Lower lobe of right lung (tissue), 2 donors: ENCODE results near the gene CDC42EP2. TPM values are rescaled to one million over a fixed set of nuclear protein-coding genes. Genes with fewer than 3 reads are reported as not detected.

ENCODE experiments used
- ATAC-seq, 2 donors: fragments of 200-7000 bp; cut with Tn5 transposase; one replicate each; pipeline ENCODE4 v1.9.1; 2020 to 2022; ENCODE audit warnings: mild to moderate bottlenecking in 2 of 2, moderate library complexity in 2 of 2
- DNase-seq: peaks from one replicate; pipeline ENCODE4 v3.0.0-alpha.2; 2020
- H3K27ac ChIP-seq: fragments of 200-600 bp; one replicate; pipeline ENCODE4 v1.8.0; 2022
- H3K27me3 ChIP-seq: fragments of 200-600 bp; one replicate; pipeline ENCODE4 v1.8.0; 2022; ENCODE audit warnings: low read depth
- H3K36me3 ChIP-seq: fragments of 200-600 bp; one replicate; pipeline ENCODE4 v1.8.0; 2022; ENCODE audit warnings: mild to moderate bottlenecking
- H3K4me1 ChIP-seq: fragments of 200-600 bp; one replicate; pipeline ENCODE4 v1.8.0; 2022
- H3K4me3 ChIP-seq: fragments of 200-600 bp; one replicate; pipeline ENCODE4 v1.8.0; 2022; ENCODE audit warnings: mild to moderate bottlenecking
- H3K9me3 ChIP-seq: fragments of 200-600 bp; one replicate; pipeline ENCODE4 v1.8.0; 2022
- CTCF ChIP-seq: fragments of 200-600 bp; IDR thresholded peaks from one replicate; pipeline ENCODE4 v1.8.0; 2022; ENCODE audit warnings: antibody characterized with exemption, mild to moderate bottlenecking
- intact Hi-C: fragments of 100-400 bp; cut with DNase I; formaldehyde crosslinking; loops from one replicate; pipeline ENCODE4 v1.11.0; 2022
- total RNA-seq: library from RNA; stranded (reverse); fragmentation: NEBNext Ultra II Directional; extraction: Animal tissue kit (Norgen Biotek cat#: 25700); gene quantifications from one replicate; pipeline ENCODE4 v1.2.1, GENCODE V29; 2021
- donor health status: DM: no; HTN: yes; CAD: no; lungs with severe emphysema.

The CDC42EP2 gene
- total RNA-seq, 1 donor from 2014 or later: 17.0 TPM

- DNase-seq: peak; percentile 68
Measured at GRCh38 chr11:65298131-65298535, 16.5 kb upstream of the CDC42EP2 start.

GRCh38 chr11:65298655-65299179 is 15.9 kb upstream of the CDC42EP2 start:
- peak; percentile 32 to 48 for ATAC-seq
- peaks cover 48% of the 10 kb centered on the region for H3K4me1 ChIP-seq
- H3K36me3 ChIP-seq: peaks cover 39% of the 10 kb centered on the region
- H3K9me3 ChIP-seq: no peaks in the 10 kb centered on the region
- no peak overlapping the region for H3K4me3 ChIP-seq
- no peak for TF ChIP-seq CTCF
- H3K27ac ChIP-seq: peak overlapping the region; percentile 80
- H3K27me3 ChIP-seq: no peaks in the 10 kb centered on the region
- intact Hi-C loops: no loop called here
- peak; percentile 48 for DNase-seq

More at GRCh38 chr11:65298131-65298535, 16.5 kb upstream of the CDC42EP2 start:
- no peaks in the 10 kb centered on the region for H3K9me3 ChIP-seq
- H3K36me3 ChIP-seq: peaks cover 39% of the 10 kb centered on the region
- H3K4me1 ChIP-seq: peaks cover 53% of the 10 kb centered on the region
- H3K4me3 ChIP-seq: no peak overlapping the region
- intact Hi-C loops: no loop called here
- peak; percentile 62 to 71 for ATAC-seq
- TF ChIP-seq CTCF: no peak
- peak overlapping the region; percentile 80 for H3K27ac ChIP-seq
- H3K27me3 ChIP-seq: no peaks in the 10 kb centered on the region

- H3K36me3 ChIP-seq: peaks cover 21% of the 10 kb centered on the region
- no peaks in the 10 kb centered on the region for H3K27me3 ChIP-seq
- no peak overlapping the region for H3K4me3 ChIP-seq
- DNase-seq (peak; percentile 25), ATAC-seq (no peak)
- H3K9me3 ChIP-seq: no peaks in the 10 kb centered on the region
- no peak overlapping the region for H3K27ac ChIP-seq
- intact Hi-C loops: no loop called here
- TF ChIP-seq CTCF: no peak
- peaks cover 34% of the 10 kb centered on the region for H3K4me1 ChIP-seq
Measured at GRCh38 chr11:65300621-65301275, 13.9 kb upstream of the CDC42EP2 start.

GRCh38 chr11:65301491-65302329 is 13.0 kb upstream of the CDC42EP2 start:
- no peak for TF ChIP-seq CTCF
- no peaks in the 10 kb centered on the region for H3K27me3 ChIP-seq
- peak overlapping the region; percentile 36 for H3K27ac ChIP-seq
- no peak overlapping the region for H3K4me3 ChIP-seq
- H3K36me3 ChIP-seq: peaks cover 13% of the 10 kb centered on the region
- intact Hi-C loops: no loop called here
- DNase-seq (peak; percentile 47), ATAC-seq (peak; percentile 23 to 48)
- H3K9me3 ChIP-seq: no peaks in the 10 kb centered on the region
- H3K4me1 ChIP-seq: peaks cover 25% of the 10 kb centered on the region

GRCh38 chr11:65303555-65303954 is 11.1 kb upstream of the CDC42EP2 start:
- Histone ChIP-seq H3K4me1 (peaks cover 31% of the 10 kb centered on the region), H3K27me3 (no peaks in the 10 kb centered on the region), H3K4me3 (no peak overlapping the region), H3K36me3 (no peaks in the 10 kb centered on the region), H3K9me3 (no peaks in the 10 kb centered on the region), H3K27ac (no peak overlapping the region)
- peak; percentile 20 for DNase-seq
- TF ChIP-seq CTCF: no peak
- intact Hi-C loops: no loop called here
- no peak for ATAC-seq
